Measurements from ENCODE around the gene CD82. TPM values are rescaled to one million over a fixed set of nuclear protein-coding genes. Genes with fewer than 3 reads are reported as not detected.
"Not testable (repeated sequence)": the region's sequence is repeated elsewhere in the genome, so short reads cannot be mapped to it uniquely, and the experiment has no call there.

Gene CD82
- total RNA-seq, 1 donor from 2014 or later = 228 TPM

GRCh38 chr11:44533921-44534711 lies 31.3 kb upstream of the CD82 start:
- intact Hi-C loops (cut with micrococcal nuclease) = no loop called here

GRCh38 chr11:44535191-44535980 lies 30.1 kb upstream of the CD82 start:
- intact Hi-C loops (cut with micrococcal nuclease) = no loop called here

- intact Hi-C loops (cut with micrococcal nuclease) = no loop called here
These were observed 28.5 kb upstream of the CD82 start for GRCh38 chr11:44536788-44537516.

- intact Hi-C loops (cut with micrococcal nuclease) = loop anchor here (1.0 kb wide), 4 partner anchors 14 to 443 kb away; no protein-coding TSS in a partner anchor
These were observed 27.8 kb upstream of the CD82 start for GRCh38 chr11:44537679-44538078.

GRCh38 chr11:44538375-44539054 lies 26.9 kb upstream of the CD82 start:
- intact Hi-C loops (cut with micrococcal nuclease) = loop anchor here (1.0 kb wide), 4 partner anchors 15 to 444 kb away; no protein-coding TSS in a partner anchor

- intact Hi-C loops (cut with micrococcal nuclease) = no loop called here
These were observed 25.5 kb upstream of the CD82 start for GRCh38 chr11:44539971-44540370.

GRCh38 chr11:44540667-44541066 lies 24.8 kb upstream of the CD82 start:
- intact Hi-C loops (cut with micrococcal nuclease) = no loop called here

GRCh38 chr11:44542372-44542771 lies 23.1 kb upstream of the CD82 start:
- intact Hi-C loops (cut with micrococcal nuclease) = no loop called here

GRCh38 chr11:44546984-44547383 lies 18.5 kb upstream of the CD82 start:
- intact Hi-C loops (cut with micrococcal nuclease) = not testable (repeated sequence)

GRCh38 chr11:44547534-44547933 lies 17.9 kb upstream of the CD82 start:
- intact Hi-C loops (cut with micrococcal nuclease) = not testable (repeated sequence)

- intact Hi-C loops (cut with micrococcal nuclease) = no loop called here
These were observed 17.3 kb upstream of the CD82 start for GRCh38 chr11:44548032-44548695.

- intact Hi-C loops (cut with micrococcal nuclease) = not testable (repeated sequence)
These were observed 16.3 kb upstream of the CD82 start for GRCh38 chr11:44548961-44549749.

GRCh38 chr11:44550123-44550522 lies 15.3 kb upstream of the CD82 start:
- intact Hi-C loops (cut with micrococcal nuclease) = no loop called here

GRCh38 chr11:44551456-44552139 lies 13.9 kb upstream of the CD82 start:
- intact Hi-C loops (cut with micrococcal nuclease) = no loop called here

GRCh38 chr11:44555031-44555800 lies 10.2 kb upstream of the CD82 start:
- intact Hi-C loops (cut with micrococcal nuclease) = no loop called here

GRCh38 chr11:44556735-44557409 lies 8.6 kb upstream of the CD82 start:
- intact Hi-C loops (cut with micrococcal nuclease) = loop anchor here (1.0 kb wide), 3 partner anchors 60 to 354 kb away; no protein-coding TSS in a partner anchor

- intact Hi-C loops (cut with micrococcal nuclease) = no loop called here
These were observed 8.0 kb upstream of the CD82 start for GRCh38 chr11:44557464-44557863.
